ENCODE measurements around the gene SPATA6.

GRCh38 chr1:48470950-48471690, 884 bp downstream of the SPATA6 start:
- no peak for TF ChIP-seq CTCF (conservative IDR thresholded peaks at IDR 0.05; ENCODE audit: low read depth, low read length)
- no peak for TF ChIP-seq EZH2 (IDR thresholded peaks at IDR 0.05; ENCODE audit: borderline replicate concordance, low read depth, low read length, poor library complexity, severe bottlenecking)
